Gastroesophageal sphincter (tissue), 3 donors: ENCODE data around the gene CENPL.

Experiments
- CTCF ChIP-seq, 4 experiments: fragments of 200-600 bp in 2 of 4; fragments of 450-650 bp in 2 of 4; sonication (generic) in 1 of 4; IDR thresholded peaks; one replicate each; pipeline ENCODE4 v1.5.1; 2017 to 2019; ENCODE audit warnings: antibody characterized with exemption in 4 of 4, mild to moderate bottlenecking in 2 of 4, moderate library complexity in 2 of 4
- EP300 ChIP-seq: sonication (generic); formaldehyde crosslinking; IDR thresholded peaks from one replicate; pipeline ENCODE4 v1.6.1; 2017; ENCODE audit warnings: antibody characterized with exemption, mild to moderate bottlenecking
- POLR2A ChIP-seq, 2 donors: fragments of 450-650 bp; IDR thresholded peaks; one replicate each; pipeline ENCODE4 v1.6.1; 2017; ENCODE audit warnings: antibody characterized with exemption in 2 of 2, mild to moderate bottlenecking in 2 of 2, moderate library complexity in 1 of 2

- TF ChIP-seq POLR2A (IDR thresholded peaks at IDR 0.05) (no peak), CTCF (IDR thresholded peaks at IDR 0.05) (no peak), EP300 (no peak)
Measured at GRCh38 chr1:173821680-173822079, 3.0 kb downstream of the CENPL start.
